CD14-positive monocyte (primary cell): Measurements from ENCODE around the gene KAT2B. TPM values are rescaled to one million over a fixed set of nuclear protein-coding genes. Genes with fewer than 3 reads are reported as not detected.

Source experiments
- DNase-seq, 3 donors: peaks; one replicate each; pipeline ENCODE4 v3.0.0-alpha.2; 2011 to 2022
- H2AFZ ChIP-seq: 2 replicates; pipeline ENCODE4 v1.6.0; 2012; ENCODE audit warnings: mild to moderate bottlenecking, low read depth, low read length, inconsistent platforms; ENCODE audit not compliant: insufficient read depth, poor library complexity, severe bottlenecking
- H3K27ac ChIP-seq, 2 donors: 1 replicate in 1 of 2; 2 replicates in 1 of 2; pipeline ENCODE4 v1.5.1; 2012 to 2013; ENCODE audit warnings: low read length in 2 of 2, control low read depth in 1 of 2, inconsistent platforms in 1 of 2, low read depth in 1 of 2, mild to moderate bottlenecking in 1 of 2
- H3K27me3 ChIP-seq, 2 donors: one replicate each; pipeline versions ENCODE4 v1.6.0 to v1.6.1; 2011 to 2013; ENCODE audit warnings: low read length in 2 of 2; ENCODE audit not compliant: control insufficient read depth in 2 of 2, insufficient read depth in 2 of 2
- H3K36me3 ChIP-seq, 2 donors: replicated peaks in 1 of 2; 1 replicate in 1 of 2; 2 replicates in 1 of 2; pipeline versions ENCODE4 v1.5.1 to v1.6.1; 2012 to 2013; ENCODE audit warnings: low read length in 2 of 2, control low read depth in 1 of 2, inconsistent platforms in 1 of 2, mild to moderate bottlenecking in 1 of 2; ENCODE audit not compliant: insufficient read depth in 2 of 2, control insufficient read depth in 1 of 2
- H3K4me1 ChIP-seq, 2 donors: 1 replicate in 1 of 2; 2 replicates in 1 of 2; pipeline versions ENCODE4 v1.5.1 to v1.6.1; 2012 to 2013; ENCODE audit warnings: low read length in 2 of 2, control low read depth in 1 of 2, inconsistent platforms in 1 of 2, mild to moderate bottlenecking in 1 of 2, moderate library complexity in 1 of 2; ENCODE audit not compliant: insufficient read depth in 2 of 2, control insufficient read depth in 1 of 2
- H3K4me2 ChIP-seq: replicated peaks from 2 replicates; pipeline ENCODE3; 2012; ENCODE audit warnings: low read length, moderate library complexity, mild to moderate bottlenecking; ENCODE audit not compliant: poor library complexity, severe bottlenecking; ENCODE audit errors: extremely low read depth
- H3K4me3 ChIP-seq, 3 experiments: fragments of 200-600 bp in 1 of 3; sonication (generic) in 1 of 3; replicated peaks in 1 of 3; 1 replicate in 2 of 3; 2 replicates in 1 of 3; pipeline ENCODE4 v1.5.1; 2011 to 2013; ENCODE audit warnings: low read length in 3 of 3, mild to moderate bottlenecking in 3 of 3, control low read depth in 2 of 3, low read depth in 2 of 3, inconsistent platforms in 1 of 3, moderate library complexity in 1 of 3
- H3K79me2 ChIP-seq: 2 replicates; pipeline ENCODE4 v1.6.0; 2012; ENCODE audit warnings: mild to moderate bottlenecking, control low read depth, inconsistent platforms, low read length, moderate library complexity; ENCODE audit not compliant: insufficient read depth
- H3K9ac ChIP-seq: 2 replicates; pipeline ENCODE4 v1.6.0; 2017; ENCODE audit warnings: low read length, mild to moderate bottlenecking; ENCODE audit not compliant: insufficient read depth, poor library complexity, severe bottlenecking
- H3K9me3 ChIP-seq, 2 donors: replicated peaks in 1 of 2; 1 replicate in 1 of 2; 2 replicates in 1 of 2; pipeline versions ENCODE4 v1.5.1 to v1.6.1; 2012 to 2013; ENCODE audit warnings: low read length in 2 of 2, control low read depth in 1 of 2; ENCODE audit not compliant: control insufficient read depth in 1 of 2, insufficient read depth in 1 of 2
- H4K20me1 ChIP-seq: 2 replicates; pipeline ENCODE4 v1.6.0; 2012; ENCODE audit warnings: mild to moderate bottlenecking, low read length, control low read depth, moderate library complexity; ENCODE audit not compliant: insufficient read depth
- H3K27ac Mint-ChIP-seq, 7 donors: one replicate each; pipeline ENCODE4 v1.8.0; 2020; ENCODE audit warnings: mild to moderate bottlenecking in 7 of 7, mixed read lengths in 7 of 7, moderate library complexity in 6 of 7, inconsistent platforms in 2 of 7
- H3K27me3 Mint-ChIP-seq, 3 donors: one replicate each; pipeline ENCODE4 v1.8.0; 2021 to 2022; ENCODE audit warnings: low read depth in 3 of 3, mild to moderate bottlenecking in 3 of 3, mixed read lengths in 3 of 3, moderate library complexity in 3 of 3, inconsistent platforms in 1 of 3
- H3K36me3 Mint-ChIP-seq, 2 donors: one replicate each; pipeline ENCODE4 v1.8.0; 2020; ENCODE audit warnings: mixed read lengths in 2 of 2, inconsistent platforms in 1 of 2, mild to moderate bottlenecking in 1 of 2
- H3K4me1 Mint-ChIP-seq: one replicate; pipeline ENCODE4 v1.8.0; 2020; ENCODE audit warnings: mild to moderate bottlenecking, mixed read lengths
- H3K4me3 Mint-ChIP-seq, 2 donors: one replicate each; pipeline ENCODE4 v1.8.0; 2020; ENCODE audit warnings: mild to moderate bottlenecking in 2 of 2, mixed read lengths in 2 of 2, moderate library complexity in 1 of 2
- H3K9me3 Mint-ChIP-seq, 7 donors: one replicate each; pipeline ENCODE4 v1.8.0; 2020 to 2022; ENCODE audit warnings: mixed read lengths in 7 of 7, mild to moderate bottlenecking in 6 of 7, moderate library complexity in 6 of 7, inconsistent platforms in 2 of 7
- CTCF ChIP-seq: fragments of 200-600 bp; IDR thresholded peaks from one replicate; pipeline ENCODE4 v1.8.0; 2022; ENCODE audit warnings: antibody characterized with exemption, mild to moderate bottlenecking
- WGBS: methylation state at CpG from one replicate; pipeline ENCODE4 v1.1.5; 2013; ENCODE audit warnings: missing lambda C conversion rate; ENCODE audit not compliant: insufficient coverage; 5-methylcytosine and 5-hydroxymethylcytosine counted together
- intact Hi-C, 2 donors: fragments of 100-400 bp; cut with micrococcal nuclease; formaldehyde crosslinking; loops; one replicate each; pipeline versions ENCODE4 v1.15.0 to v1.15.1; 2023
- polyA plus RNA-seq, 3 donors: library from polyadenylated mRNA; depleted of rRNA in 1 of 3; unstranded in 2 of 3; stranded (reverse) in 1 of 3; fragments of 300-500 nt in 2 of 3; fragments of >200 nt in 1 of 3; fragmentation: Illumina TruSeq in 2 of 3; gene quantifications; 1 replicate in 2 of 3; 2 replicates in 1 of 3; pipeline ENCODE4 v1.2.3, GENCODE V29; 2012 to 2021

KAT2B gene
- polyA plus RNA-seq, 3 donors, result 2.7 to 14.6 (median 3.5) TPM

- no peak for TF ChIP-seq CTCF
- intact Hi-C loops, result loop anchor here in 1 of 2 donors (5.0 kb wide), 1 partner anchor 33 kb away; the partner anchor contains the start of gene KAT2B
- peaks cover 43 to 45% of the 10 kb centered on the region in 2 donors for H3K36me3 Mint-ChIP-seq
- no peaks in the 10 kb centered on the region for H3K79me2 ChIP-seq
- H3K27ac Mint-ChIP-seq, result no peak overlapping the region
- no peaks in the 10 kb centered on the region for H3K9me3 ChIP-seq
- H3K4me3 Mint-ChIP-seq, result no peak overlapping the region
- peaks cover 16 to 32% of the 10 kb centered on the region in 2 donors for H3K36me3 ChIP-seq
- H3K27ac ChIP-seq, result no peak overlapping the region
- no peaks in the 10 kb centered on the region for H3K4me1 ChIP-seq
- no peak overlapping the region for H3K9ac ChIP-seq
- H4K20me1 ChIP-seq, result peaks cover 9% of the 10 kb centered on the region
- H3K4me3 ChIP-seq, result no peak overlapping the region
- DNase-seq, result no peak
- H3K9me3 Mint-ChIP-seq, result no peaks in the 10 kb centered on the region
- no peaks in the 10 kb centered on the region for H3K27me3 ChIP-seq
- H3K27me3 Mint-ChIP-seq, result no peaks in the 10 kb centered on the region
- H3K4me1 Mint-ChIP-seq, result no peaks in the 10 kb centered on the region
- H3K4me2 ChIP-seq, result no peak overlapping the region
- 100% methylated on average over 1 of the region's 5 CpGs for WGBS
- no peak overlapping the region for H2AFZ ChIP-seq
Measured at GRCh38 chr3:20075197-20075596, 35.0 kb downstream of the KAT2B start.

GRCh38 chr3:20076296-20076997 lies 36.2 kb downstream of the KAT2B start:
- no peak for TF ChIP-seq CTCF
- H3K4me3 Mint-ChIP-seq, result no peak overlapping the region
- DNase-seq, result no peak
- H3K27me3 Mint-ChIP-seq, result no peaks in the 10 kb centered on the region
- Histone ChIP-seq H3K9me3 (no peaks in the 10 kb centered on the region), H3K4me2 (no peak overlapping the region), H2AFZ (no peak overlapping the region), H3K4me1 (no peaks in the 10 kb centered on the region), H4K20me1 (peaks cover 7% of the 10 kb centered on the region), H3K79me2 (no peaks in the 10 kb centered on the region), H3K4me3 (no peak overlapping the region), H3K27me3 (no peaks in the 10 kb centered on the region), H3K27ac (no peak overlapping the region), H3K36me3 (peaks cover 14 to 37% of the 10 kb centered on the region in 2 donors), H3K9ac (no peak overlapping the region)
- H3K4me1 Mint-ChIP-seq, result peaks cover 8% of the 10 kb centered on the region
- H3K27ac Mint-ChIP-seq, result no peak overlapping the region
- no peaks in the 10 kb centered on the region for H3K9me3 Mint-ChIP-seq
- H3K36me3 Mint-ChIP-seq, result peaks cover 49 to 51% of the 10 kb centered on the region in 2 donors
- intact Hi-C loops, result loop anchor here in 1 of 2 donors (5.0 kb wide), 1 partner anchor 34 kb away; the partner anchor contains the start of gene KAT2B
- WGBS, result no CpG with 5 or more reads among the region's 6 CpGs
